IgD-negative memory B cell (primary cell): ENCODE measurements around the gene ERC2. TPM values are rescaled to one million over a fixed set of nuclear protein-coding genes. Genes with fewer than 3 reads are reported as not detected.

Experiments used
- polyA plus RNA-seq: library from polyadenylated mRNA; unstranded; fragments of 300-500 nt; fragmentation: Illumina TruSeq; gene quantifications from one replicate; pipeline ENCODE4 v1.2.3, GENCODE V29; 2021

Gene ERC2
- polyA plus RNA-seq, 1 donor from 2014 or later: not detected

Other genes with a start within 250 kb of the ERC2 start
- gene CCDC66, start 88.7 kb upstream of the ERC2 start, polyA plus RNA-seq: 20.9 TPM
- gene TASOR, start 214.8 kb upstream of the ERC2 start, polyA plus RNA-seq: 32.3 TPM